HCT116 (cell line): Measurements from ENCODE around the gene TRPC6. TPM values are rescaled to one million over a fixed set of nuclear protein-coding genes. Genes with fewer than 3 reads are reported as not detected.

Experiments
- ATAC-seq: fragments of 200-7000 bp; cut with Tn5 transposase; 2 replicates; pipeline ENCODE4 v1.9.1; 2020; ENCODE audit warnings: mild to moderate bottlenecking, moderate library complexity
- BruUV-seq: library from RNA; stranded (reverse); fragments of 400-500 nt; replicated peaks from 2 replicates; lab custom pipeline; 2021; lab: Mats Ljungman, UMichigan
- CTCF ChIA-PET: fragments of 300-600 bp; sonication (Branson Sonifier 250); formaldehyde crosslinking; loops from one replicate; lab custom pipeline; 2021; ENCODE audit warnings: antibody characterized with exemption; lab: Charles Lee
- POLR2A ChIA-PET: fragments of 300-600, 350-600 bp; sonication (Branson Sonifier 250); formaldehyde crosslinking; loops from one replicate; lab custom pipeline; 2021; ENCODE audit warnings: antibody characterized with exemption; lab: Charles Lee
- RAD21 ChIA-PET, 2 experiments: fragments of 300-600 bp; sonication (Branson Sonifier 250); formaldehyde crosslinking; loops; one replicate each; lab custom pipeline; 2023; ENCODE audit warnings: low total read pairs in 2 of 2; ENCODE audit not compliant: uncharacterized antibody in 2 of 2, unreplicated experiment in 2 of 2, low non-redundant PET in 1 of 2; lab: Charles Lee
- DNase-seq: peaks from one replicate; pipeline ENCODE4 v3.0.0-alpha.2; 2010; ENCODE audit warnings: low read depth, low spot score
- H2AFZ ChIP-seq: fragments of 200-600 bp; shearing (Covaris generic), sonication (generic); 2 replicates; pipeline ENCODE4 v1.6.1; 2017; ENCODE audit warnings: low read depth, mixed run types, mixed read lengths, antibody characterized with exemption, low read length; ENCODE audit not compliant: poor library complexity, severe bottlenecking
- H3K27ac ChIP-seq: 2 replicates; pipeline ENCODE4 v1.5.1; 2012; ENCODE audit warnings: low read depth, low read length
- H3K27me3 ChIP-seq: fragments of 200-600 bp; sonication (generic); 2 replicates; pipeline ENCODE4 v1.6.1; 2016; ENCODE audit warnings: mixed run types, low read length, mixed read lengths; ENCODE audit not compliant: insufficient read depth
- H3K36me3 ChIP-seq, 2 experiments: fragments of 200-500 bp in 1 of 2; fragments of 200-600 bp in 1 of 2; sonication (Bioruptor generic) in 1 of 2; sonication (generic) in 1 of 2; 2 replicates each; pipeline versions ENCODE4 v1.5.1 to v1.6.1; 2014 to 2016; ENCODE audit warnings: low read length in 2 of 2, inconsistent platforms in 1 of 2, mixed read lengths in 1 of 2, mixed run types in 1 of 2; ENCODE audit not compliant: insufficient read depth in 2 of 2, control insufficient read depth in 1 of 2
- H3K4me1 ChIP-seq, 2 experiments: fragments of 200-600 bp in 1 of 2; sonication (generic) in 1 of 2; 2 replicates each; pipeline versions ENCODE4 v1.5.1 to v1.6.1; 2012 to 2017; ENCODE audit warnings: low read length in 2 of 2, inconsistent platforms in 1 of 2, mild to moderate bottlenecking in 1 of 2, mixed read lengths in 1 of 2, mixed run types in 1 of 2, moderate library complexity in 1 of 2; ENCODE audit not compliant: insufficient read depth in 2 of 2, control insufficient read depth in 1 of 2
- H3K4me2 ChIP-seq: fragments of 200-600 bp; sonication (generic); 2 replicates; pipeline ENCODE4 v1.6.1; 2017; ENCODE audit warnings: mixed run types, low read length, mixed read lengths
- H3K4me3 ChIP-seq, 2 experiments: fragments of 200-600 bp in 1 of 2; sonication (generic) in 1 of 2; replicated peaks in 1 of 2; 2 replicates each; pipeline ENCODE4 v1.5.1; 2011 to 2016; ENCODE audit warnings: low read length in 2 of 2, control low read depth in 1 of 2, low read depth in 1 of 2, mild to moderate bottlenecking in 1 of 2, mixed read lengths in 1 of 2, mixed run types in 1 of 2
- H3K79me2 ChIP-seq: fragments of 200-600 bp; sonication (generic); 2 replicates; pipeline ENCODE4 v1.6.1; 2017; ENCODE audit warnings: mild to moderate bottlenecking, mixed run types, low read length, moderate library complexity, mixed read lengths; ENCODE audit not compliant: insufficient read depth
- H3K9ac ChIP-seq: fragments of 200-600 bp; sonication (generic); 2 replicates; pipeline ENCODE4 v1.6.1; 2016; ENCODE audit warnings: low read length, mixed read lengths
- H3K9me2 ChIP-seq: fragments of 200-600 bp; sonication (generic), shearing (Covaris generic); 2 replicates; pipeline ENCODE4 v1.6.1; 2017; ENCODE audit warnings: mixed run types, mild to moderate bottlenecking, moderate library complexity; ENCODE audit not compliant: insufficient read depth
- H3K9me3 ChIP-seq, 2 experiments: fragments of 200-500 bp in 1 of 2; fragments of 200-600 bp in 1 of 2; sonication (Bioruptor generic) in 1 of 2; sonication (generic) in 1 of 2; 2 replicates each; pipeline ENCODE4 v1.6.1; 2014 to 2017; ENCODE audit warnings: low read length in 2 of 2, mixed read lengths in 2 of 2, inconsistent platforms in 1 of 2, low read depth in 1 of 2, mild to moderate bottlenecking in 1 of 2, mixed run types in 1 of 2, moderate library complexity in 1 of 2; ENCODE audit not compliant: control insufficient read depth in 1 of 2, insufficient read depth in 1 of 2
- H4K20me1 ChIP-seq: fragments of 200-600 bp; sonication (generic), shearing (Covaris generic); 2 replicates; pipeline ENCODE4 v1.6.1; 2017; ENCODE audit warnings: mixed run types, mild to moderate bottlenecking, moderate library complexity; ENCODE audit not compliant: insufficient read depth
- CEBPB ChIP-seq: IDR thresholded peaks from 2 replicates; pipeline ENCODE4 v1.6.1; 2012; ENCODE audit warnings: low read depth
- CTCF ChIP-seq, 3 experiments: fragments of 200-600 bp in 1 of 3; sonication (generic) in 1 of 3; IDR thresholded peaks in 2 of 3; conservative IDR thresholded peaks in 1 of 3; 2 replicates each; pipeline ENCODE4 v1.5.1; 2012 to 2017; ENCODE audit warnings: low read depth in 2 of 3, low read length in 2 of 3, antibody characterized with exemption in 1 of 3, borderline replicate concordance in 1 of 3, control low read depth in 1 of 3, mild to moderate bottlenecking in 1 of 3, mixed read lengths in 1 of 3, mixed run types in 1 of 3, moderate library complexity in 1 of 3; ENCODE audit not compliant: insufficient read depth in 1 of 3
- ELF1 ChIP-seq: IDR thresholded peaks from 2 replicates; pipeline ENCODE4 v1.6.1; 2012; ENCODE audit warnings: low read depth, borderline replicate concordance
- EZH2 ChIP-seq: fragments of 200-600 bp; sonication (generic); IDR thresholded peaks from 2 replicates; pipeline ENCODE4 v1.6.1; 2017; ENCODE audit warnings: antibody characterized with exemption, mixed run types
- FOSL1 ChIP-seq: IDR thresholded peaks from 2 replicates; pipeline ENCODE4 v1.6.1; 2012; ENCODE audit warnings: low read depth
- POLR2A ChIP-seq: IDR thresholded peaks from 2 replicates; pipeline ENCODE4 v1.7.0; 2011; ENCODE audit warnings: borderline replicate concordance; ENCODE audit not compliant: insufficient read depth, insufficient read length; ENCODE audit errors: extremely low read depth
- POLR2AphosphoS5 ChIP-seq: IDR thresholded peaks from 2 replicates; pipeline ENCODE4 v1.6.1; 2011; ENCODE audit warnings: mild to moderate bottlenecking, low read depth, low read length, moderate library complexity
- RAD21 ChIP-seq: IDR thresholded peaks from 2 replicates; pipeline ENCODE4 v1.6.1; 2012; ENCODE audit warnings: low read depth, mild to moderate bottlenecking
- TCF7L2 ChIP-seq: IDR thresholded peaks from 2 replicates; pipeline ENCODE4 v1.7.0; 2011; ENCODE audit warnings: borderline replicate concordance, inconsistent platforms; ENCODE audit not compliant: insufficient read depth, insufficient read length; ENCODE audit errors: extremely low read depth
- YY1 ChIP-seq: IDR thresholded peaks from 2 replicates; pipeline ENCODE4 v1.6.1; 2011; ENCODE audit warnings: low read length, low read depth, moderate library complexity, mild to moderate bottlenecking; ENCODE audit not compliant: insufficient replicate concordance; ENCODE audit errors: extremely low read depth
- ZFX ChIP-seq: fragments of 450-650 bp; IDR thresholded peaks from 2 replicates; pipeline ENCODE4 v1.6.1; 2017
- ZNF274 ChIP-seq: fragments of 200-500 bp; sonication (Bioruptor generic); IDR thresholded peaks from 2 replicates; pipeline ENCODE4 v1.6.1; 2014; ENCODE audit warnings: mild to moderate bottlenecking, low read depth, low read length, inconsistent platforms
- intact Hi-C: fragments of 100-400 bp; cut with micrococcal nuclease; formaldehyde crosslinking; loops from 2 replicates; pipeline ENCODE4 v1.10.0; 2022
- total RNA-seq: library from RNA; stranded (reverse); gene quantifications from one replicate; pipeline ENCODE4 v1.2.1, GENCODE V29; 2021; ENCODE audit not compliant: unreplicated experiment
- TF ChIP-seq, protein P1 (sequence below): IDR thresholded peaks from 2 replicates; pipeline ENCODE4 v1.6.1; 2012
- TF ChIP-seq, protein P2 (sequence below): IDR thresholded peaks from 2 replicates; pipeline ENCODE4 v1.6.1; 2011; ENCODE audit warnings: mild to moderate bottlenecking, low read length, moderate library complexity; ENCODE audit not compliant: insufficient replicate concordance; ENCODE audit errors: extremely low read depth

The TRPC6 gene
- total RNA-seq, 1 experiment from 2014 or later, result not detected

DNA sequence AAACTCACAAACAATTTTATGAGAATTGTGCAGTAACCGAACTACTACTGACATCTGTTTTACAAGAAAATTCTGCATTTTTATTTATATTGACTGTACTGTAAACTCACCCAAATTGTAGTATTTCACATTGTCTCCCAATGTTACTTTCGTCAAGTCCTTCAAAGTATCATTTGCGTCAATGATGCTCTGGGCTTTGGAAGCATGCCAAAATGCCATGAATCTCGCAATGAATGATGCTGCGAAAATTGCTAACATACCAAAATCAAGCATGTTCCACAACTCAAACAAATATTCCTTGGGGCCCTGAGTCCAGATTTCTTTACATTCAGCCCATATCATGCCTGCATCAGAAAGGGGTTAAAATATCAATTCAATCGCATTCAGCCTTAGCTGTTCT, 107.6 kb downstream of the TRPC6 start:
- Histone ChIP-seq H3K9me2 (no peaks in the 10 kb centered on the region), H3K4me3 (no peak overlapping the region), H3K9me3 (no peaks in the 10 kb centered on the region), H3K9ac (no peak overlapping the region), H3K4me2 (no peak overlapping the region), H3K27me3 (no peaks in the 10 kb centered on the region), H3K36me3 (no peaks in the 10 kb centered on the region), H3K4me1 (no peaks in the 10 kb centered on the region), H4K20me1 (no peaks in the 10 kb centered on the region), H2AFZ (no peak overlapping the region), H3K27ac (no peak overlapping the region), H3K79me2 (no peaks in the 10 kb centered on the region)
- POLR2A ChIA-PET, result no interaction called here
- RAD21 ChIA-PET, result no interaction called here
- CTCF ChIA-PET, result no interaction called here
- intact Hi-C loops, result no loop called here
- no peak for TF ChIP-seq CTCF (IDR thresholded peaks at IDR 0.05 in 2 of 3, conservative IDR thresholded peaks at IDR 0.05 in 1 of 3; ENCODE audit: borderline replicate concordance in 1 of 3, insufficient read depth in 1 of 3, low read depth in 2 of 3, low read length in 2 of 3)
- no TSS peak for BruUV-seq
- ATAC-seq (no peak), DNase-seq (no peak)

DNA sequence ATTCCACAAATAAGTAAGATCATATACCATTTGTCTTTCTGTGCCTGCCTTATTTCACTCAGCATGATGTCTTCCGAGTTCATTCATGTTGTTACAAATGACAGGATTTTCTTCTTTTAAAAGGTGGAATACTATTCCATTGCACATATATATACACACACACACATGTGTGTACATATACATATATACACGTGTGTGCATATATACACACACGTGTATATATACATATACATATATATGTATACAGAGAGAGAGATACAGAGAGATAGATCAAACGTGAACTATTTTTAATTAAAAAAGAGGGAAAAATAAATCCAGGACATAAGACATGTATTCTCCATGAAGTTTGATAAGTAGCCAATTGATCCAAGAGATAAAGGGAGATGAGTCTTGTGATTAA, 108.1 kb downstream of the TRPC6 start:
- no peaks in the 10 kb centered on the region for H3K79me2 ChIP-seq
- intact Hi-C loops, result no loop called here
- ATAC-seq, result no peak
- no TSS peak for BruUV-seq
- no peak overlapping the region for H3K4me3 ChIP-seq
- no peak for DNase-seq
- H3K36me3 ChIP-seq, result no peaks in the 10 kb centered on the region
- H3K27me3 ChIP-seq, result no peaks in the 10 kb centered on the region
- H3K9me2 ChIP-seq, result no peaks in the 10 kb centered on the region
- H2AFZ ChIP-seq, result no peak overlapping the region
- RAD21 ChIA-PET, result no interaction called here
- H3K4me2 ChIP-seq, result no peak overlapping the region
- no peak overlapping the region for H3K9ac ChIP-seq
- no peak overlapping the region for H3K27ac ChIP-seq
- H4K20me1 ChIP-seq, result no peaks in the 10 kb centered on the region
- CTCF ChIA-PET, result no interaction called here
- no peaks in the 10 kb centered on the region for H3K4me1 ChIP-seq
- POLR2A ChIA-PET, result no interaction called here
- H3K9me3 ChIP-seq, result no peaks in the 10 kb centered on the region
- TF ChIP-seq CEBPB (no peak), ZFX (no peak), ELF1 (no peak), YY1 (no peak), RAD21 (no peak), POLR2A (no peak), ZNF274 (no peak), POLR2AphosphoS5 (no peak), FOSL1 (no peak), EZH2 (no peak), CTCF (IDR thresholded peaks at IDR 0.05 in 2 of 3, conservative IDR thresholded peaks at IDR 0.05 in 1 of 3; ENCODE audit: borderline replicate concordance in 1 of 3, insufficient read depth in 1 of 3, low read depth in 2 of 3, low read length in 2 of 3) (no peak), TCF7L2 (no peak)
- TF ChIP-seq, protein P1, sequence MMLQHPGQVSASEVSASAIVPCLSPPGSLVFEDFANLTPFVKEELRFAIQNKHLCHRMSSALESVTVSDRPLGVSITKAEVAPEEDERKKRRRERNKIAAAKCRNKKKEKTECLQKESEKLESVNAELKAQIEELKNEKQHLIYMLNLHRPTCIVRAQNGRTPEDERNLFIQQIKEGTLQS, result no peak
- TF ChIP-seq, protein P2, sequence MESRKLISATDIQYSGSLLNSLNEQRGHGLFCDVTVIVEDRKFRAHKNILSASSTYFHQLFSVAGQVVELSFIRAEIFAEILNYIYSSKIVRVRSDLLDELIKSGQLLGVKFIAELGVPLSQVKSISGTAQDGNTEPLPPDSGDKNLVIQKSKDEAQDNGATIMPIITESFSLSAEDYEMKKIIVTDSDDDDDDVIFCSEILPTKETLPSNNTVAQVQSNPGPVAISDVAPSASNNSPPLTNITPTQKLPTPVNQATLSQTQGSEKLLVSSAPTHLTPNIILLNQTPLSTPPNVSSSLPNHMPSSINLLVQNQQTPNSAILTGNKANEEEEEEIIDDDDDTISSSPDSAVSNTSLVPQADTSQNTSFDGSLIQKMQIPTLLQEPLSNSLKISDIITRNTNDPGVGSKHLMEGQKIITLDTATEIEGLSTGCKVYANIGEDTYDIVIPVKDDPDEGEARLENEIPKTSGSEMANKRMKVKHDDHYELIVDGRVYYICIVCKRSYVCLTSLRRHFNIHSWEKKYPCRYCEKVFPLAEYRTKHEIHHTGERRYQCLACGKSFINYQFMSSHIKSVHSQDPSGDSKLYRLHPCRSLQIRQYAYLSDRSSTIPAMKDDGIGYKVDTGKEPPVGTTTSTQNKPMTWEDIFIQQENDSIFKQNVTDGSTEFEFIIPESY, result no peak
